ENCODE results near the gene TPM4. TPM values are rescaled to one million over a fixed set of nuclear protein-coding genes. Genes with fewer than 3 reads are reported as not detected.
"Not testable (repeated sequence)": the region's sequence is repeated elsewhere in the genome, so short reads cannot be mapped to it uniquely, and the experiment has no call there.

The TPM4 gene
- total RNA-seq, result 100 to 1,000 TPM; 422 to 485 TPM

DNA sequence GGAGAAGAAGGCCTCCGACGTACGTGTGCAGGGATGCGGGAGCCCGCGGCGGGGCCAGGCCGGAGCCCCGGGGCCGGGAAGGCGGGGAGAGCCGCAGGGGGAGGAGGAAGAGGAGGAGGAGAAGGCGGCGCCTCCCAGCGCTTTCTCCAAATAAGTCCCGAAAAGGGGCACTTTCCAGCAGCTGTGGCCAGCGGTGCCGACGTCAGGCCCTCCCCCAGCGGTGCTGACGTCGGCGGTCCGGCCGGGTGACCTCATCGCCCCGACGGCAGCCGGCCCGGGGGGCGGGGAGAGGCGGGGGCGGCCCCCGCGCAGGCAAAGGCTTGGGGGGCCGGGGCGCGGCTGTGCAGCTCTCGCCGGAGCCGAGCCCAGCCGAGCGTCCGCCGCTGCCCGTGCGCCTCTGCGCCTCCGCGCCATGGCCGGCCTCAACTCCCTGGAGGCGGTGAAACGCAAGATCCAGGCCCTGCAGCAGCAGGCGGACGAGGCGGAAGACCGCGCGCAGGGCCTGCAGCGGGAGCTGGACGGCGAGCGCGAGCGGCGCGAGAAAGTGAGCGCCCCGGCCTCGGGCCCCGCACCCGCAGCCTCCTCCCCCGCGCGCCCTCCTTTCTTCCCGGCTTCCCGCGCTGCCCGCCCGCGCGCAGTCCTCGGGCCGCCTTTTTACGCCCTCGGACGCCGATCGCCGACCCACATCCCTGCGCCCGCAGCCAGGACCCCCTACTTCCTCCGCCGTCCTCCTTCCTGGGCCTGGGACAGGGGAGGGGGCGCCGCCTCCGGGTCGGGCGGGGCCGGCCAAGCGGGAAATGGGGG, at the start of gene TPM4:
Gene TPM4, plus strand, starts transcription at position 342 of the 804 bp plus-strand sequence. Its CDS starts 71 bp downstream, at position 413.
- H3K9me3 Mint-ChIP-seq, result no peaks in the 10 kb centered on the region
- H3K4me3 Mint-ChIP-seq, result peak within 1 kb of the TSS; percentile 83
- peaks cover 35% of the 10 kb centered on the region for H3K36me3 Mint-ChIP-seq (ENCODE audit: low read depth)
- ChIA-PET POLR2A (interaction anchor here (0.6 to 0.7 kb wide), 3 partner anchors 8 to 230 kb away, joined by 3 to 5 read pairs (median 4); partner anchors contain the start of gene HSH2D), CTCF (interaction anchor here (0.9 to 8.1 kb wide), 10 partner anchors 10 to 71 kb away, joined by 3 to 65 read pairs (median 4); partner anchors contain the start of gene HSH2D)
- DNase-seq, result peak; percentile 90
- peaks cover 71% of the 10 kb centered on the region for H3K4me1 Mint-ChIP-seq
- H3K27me3 Mint-ChIP-seq, result no peaks in the 10 kb centered on the region
- peak within 1 kb of the TSS; percentile 95 for H3K27ac Mint-ChIP-seq

DNA sequence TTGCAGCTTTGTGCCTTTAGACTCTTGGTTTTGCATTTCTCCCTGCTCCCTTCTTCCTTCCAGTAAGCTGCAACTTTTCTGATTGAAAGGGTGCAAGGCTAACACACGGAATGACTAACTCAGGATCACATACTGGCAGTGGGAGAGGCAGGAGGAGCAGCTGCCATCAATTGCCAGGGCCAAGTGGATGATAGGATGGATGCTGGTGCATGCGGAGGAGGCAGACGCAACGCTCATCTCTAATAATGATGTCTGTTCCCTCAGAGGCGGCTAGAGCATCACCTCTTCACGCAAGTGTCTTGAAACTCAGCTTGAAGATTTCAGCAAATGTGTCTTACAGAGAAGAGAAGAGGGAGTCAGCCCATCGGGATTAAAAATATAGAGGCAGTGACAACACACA, 49.5 kb upstream of the TPM4 start:
- Mint-ChIP-seq H3K4me3 (no peak overlapping the region), H3K4me1 (no peaks in the 10 kb centered on the region), H3K9me3 (no peaks in the 10 kb centered on the region), H3K36me3 (ENCODE audit: low read depth) (no peaks in the 10 kb centered on the region), H3K27me3 (no peaks in the 10 kb centered on the region), H3K27ac (no peak overlapping the region)
- no peak for DNase-seq
- ChIA-PET CTCF (no interaction called here), POLR2A (no interaction called here)

DNA sequence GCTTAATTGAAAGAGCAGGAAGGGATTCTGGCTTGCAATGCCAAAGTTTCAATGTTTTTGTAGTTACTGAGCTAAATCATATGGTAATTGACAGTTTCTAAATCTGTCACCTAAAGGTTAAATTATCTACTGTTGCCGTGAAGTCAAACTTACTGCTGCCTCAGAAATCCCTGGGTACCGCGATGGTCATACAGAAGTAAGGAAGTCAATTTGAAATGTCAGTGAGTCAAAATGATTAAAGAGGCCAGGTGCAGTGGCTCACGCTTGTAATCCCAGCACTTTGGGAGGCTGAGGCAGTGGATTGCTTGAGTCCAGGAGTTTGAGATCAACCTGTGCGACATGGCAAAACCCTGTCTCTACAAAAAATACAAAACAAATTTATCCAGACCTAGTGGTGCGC, 48.8 kb upstream of the TPM4 start:
- DNase-seq, result no peak
- H3K9me3 Mint-ChIP-seq, result no peaks in the 10 kb centered on the region
- ChIA-PET POLR2A (no interaction called here), CTCF (interaction anchor here (0.6 to 0.7 kb wide), 3 partner anchors 136 to 1145 kb away, joined by 3 to 4 read pairs (median 4); no protein-coding TSS in a partner anchor)
- no peaks in the 10 kb centered on the region for H3K27me3 Mint-ChIP-seq
- H3K4me1 Mint-ChIP-seq, result no peaks in the 10 kb centered on the region
- H3K4me3 Mint-ChIP-seq, result no peak overlapping the region
- H3K36me3 Mint-ChIP-seq (ENCODE audit: low read depth), result no peaks in the 10 kb centered on the region
- no peak overlapping the region for H3K27ac Mint-ChIP-seq

DNA sequence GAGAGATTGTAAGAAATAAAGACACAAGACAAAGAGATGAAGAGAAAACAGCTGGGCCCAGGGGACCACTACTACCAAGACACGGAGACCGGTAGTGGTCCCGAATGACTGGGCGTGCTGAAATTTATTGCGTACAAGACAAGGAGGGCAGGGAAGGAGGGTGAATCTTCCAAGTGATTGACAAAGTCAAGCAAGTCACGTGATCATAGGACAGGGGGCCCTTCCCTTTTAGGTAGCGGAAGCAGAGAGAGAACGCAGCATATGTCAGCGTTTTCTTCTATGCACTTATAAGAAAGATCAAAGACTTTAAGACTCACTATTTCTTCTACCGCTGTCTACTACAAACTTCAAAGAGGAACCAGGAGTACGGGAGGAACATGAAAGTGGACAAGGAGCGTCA, 46.1 kb upstream of the TPM4 start:
- H3K4me1 Mint-ChIP-seq; H3K4me3 Mint-ChIP-seq; POLR2A ChIA-PET; H3K27me3 Mint-ChIP-seq; CTCF ChIA-PET; DNase-seq; H3K27ac Mint-ChIP-seq; H3K9me3 Mint-ChIP-seq; H3K36me3 Mint-ChIP-seq (ENCODE audit: low read depth): not testable (repeated sequence)

DNA sequence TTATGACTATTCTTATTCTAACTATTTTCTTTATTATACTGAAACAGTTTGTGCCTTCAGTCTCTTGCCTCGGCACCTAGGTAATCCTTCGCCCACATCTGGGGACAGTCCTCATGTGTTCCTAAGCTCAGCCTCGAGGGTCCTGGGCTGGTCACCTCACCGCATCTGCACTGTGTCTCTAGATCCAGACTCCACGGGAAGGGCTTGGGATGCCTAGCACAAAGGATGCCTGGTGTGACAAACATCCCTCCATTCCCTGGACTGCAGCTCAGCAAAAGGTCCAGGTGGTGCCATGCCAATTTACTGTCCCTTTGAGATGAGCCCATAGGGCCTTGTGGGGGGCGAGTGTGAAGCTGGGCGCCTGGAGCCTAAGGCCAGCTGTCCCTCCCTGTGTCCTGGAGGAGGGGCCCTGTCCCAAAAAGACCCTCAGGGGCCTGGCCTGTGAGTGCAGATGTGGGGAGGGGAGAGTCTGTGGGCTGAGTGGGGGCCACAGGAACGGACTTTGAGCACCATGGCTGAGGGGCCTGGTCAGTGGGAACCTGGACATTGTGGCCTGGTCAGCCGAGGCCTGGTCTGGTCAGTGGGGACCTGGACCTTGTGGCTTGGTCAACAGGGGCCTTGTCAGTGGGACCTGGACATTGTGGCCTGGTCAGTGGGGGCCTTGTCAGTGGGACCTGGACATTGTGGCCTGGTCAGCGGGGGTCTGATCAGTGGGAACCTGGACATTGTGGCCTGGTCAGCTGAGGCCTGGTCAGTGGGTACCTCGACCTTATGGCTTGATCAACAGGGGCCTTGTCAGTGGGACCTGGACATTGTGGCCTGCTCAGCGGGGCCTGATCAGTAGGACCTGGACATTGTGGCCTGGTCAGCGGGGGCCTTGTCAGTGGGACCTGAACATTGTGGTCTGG, 45.1 kb upstream of the TPM4 start:
- no peaks in the 10 kb centered on the region for H3K4me1 Mint-ChIP-seq
- no peak overlapping the region for H3K27ac Mint-ChIP-seq
- ChIA-PET POLR2A (interaction anchor here (0.6 kb wide), 1 partner anchor 125 kb away, joined by 8 read pairs; no protein-coding TSS in a partner anchor), CTCF (no interaction called here)
- no peaks in the 10 kb centered on the region for H3K36me3 Mint-ChIP-seq (ENCODE audit: low read depth)
- no peak overlapping the region for H3K4me3 Mint-ChIP-seq
- no peaks in the 10 kb centered on the region for H3K9me3 Mint-ChIP-seq
- H3K27me3 Mint-ChIP-seq, result no peaks in the 10 kb centered on the region
- no peak for DNase-seq

DNA sequence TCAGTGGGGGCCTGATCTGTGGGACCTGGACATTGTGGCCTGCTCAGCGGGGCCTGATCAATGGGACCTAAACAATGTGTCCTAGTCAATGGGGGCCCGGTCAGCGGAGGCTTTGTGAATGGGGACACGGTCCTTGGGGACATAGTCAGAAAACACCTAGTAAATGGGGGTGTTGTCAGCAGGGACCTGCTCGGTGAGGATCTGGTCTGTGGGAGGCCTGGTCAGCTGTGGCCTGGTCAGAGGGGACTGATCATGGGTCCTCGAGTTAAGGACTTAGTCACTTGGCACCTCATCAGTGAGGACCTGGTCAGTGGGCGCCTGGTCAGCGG, 44.5 kb upstream of the TPM4 start:
- ChIA-PET POLR2A (no interaction called here), CTCF (no interaction called here)
- Mint-ChIP-seq H3K4me3 (no peak overlapping the region), H3K9me3 (no peaks in the 10 kb centered on the region), H3K36me3 (ENCODE audit: low read depth) (no peaks in the 10 kb centered on the region), H3K4me1 (no peaks in the 10 kb centered on the region), H3K27ac (no peak overlapping the region), H3K27me3 (no peaks in the 10 kb centered on the region)
- DNase-seq, result no peak

DNA sequence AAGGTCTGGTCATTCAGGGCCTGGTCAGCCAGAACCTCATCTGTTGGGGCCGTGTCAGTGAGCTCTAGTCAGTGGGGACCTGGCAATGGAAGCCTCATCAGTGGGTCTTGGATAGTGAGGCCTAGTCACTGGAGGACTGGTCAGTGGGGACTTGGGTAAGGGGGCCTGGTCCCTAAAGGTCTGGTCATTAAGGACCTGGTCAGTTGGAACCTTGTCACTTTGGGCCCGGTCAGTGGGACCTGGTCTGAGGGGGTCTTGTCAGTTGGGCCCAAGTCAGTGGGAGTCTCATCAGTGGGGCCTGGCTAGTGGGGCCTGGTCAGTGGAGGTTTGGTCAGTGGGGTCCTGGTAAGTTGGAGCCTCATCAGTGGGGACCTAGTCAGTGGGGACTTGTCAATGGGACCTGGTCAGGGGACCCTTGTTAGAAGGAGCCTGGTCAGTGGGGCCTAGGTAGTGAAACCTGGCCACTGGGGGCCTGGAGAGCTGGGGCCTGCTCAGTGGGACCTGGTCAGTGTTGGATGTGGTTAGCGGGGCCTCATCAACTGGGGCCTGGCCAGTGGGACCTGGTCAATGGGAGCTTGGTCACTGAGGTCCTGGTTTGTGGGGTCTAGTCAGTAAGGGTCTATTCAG, 43.7 kb upstream of the TPM4 start:
- no peaks in the 10 kb centered on the region for H3K27me3 Mint-ChIP-seq
- H3K36me3 Mint-ChIP-seq (ENCODE audit: low read depth), result no peaks in the 10 kb centered on the region
- ChIA-PET CTCF (no interaction called here), POLR2A (no interaction called here)
- no peak overlapping the region for H3K27ac Mint-ChIP-seq
- no peaks in the 10 kb centered on the region for H3K4me1 Mint-ChIP-seq
- no peak for DNase-seq
- no peaks in the 10 kb centered on the region for H3K9me3 Mint-ChIP-seq
- no peak overlapping the region for H3K4me3 Mint-ChIP-seq

DNA sequence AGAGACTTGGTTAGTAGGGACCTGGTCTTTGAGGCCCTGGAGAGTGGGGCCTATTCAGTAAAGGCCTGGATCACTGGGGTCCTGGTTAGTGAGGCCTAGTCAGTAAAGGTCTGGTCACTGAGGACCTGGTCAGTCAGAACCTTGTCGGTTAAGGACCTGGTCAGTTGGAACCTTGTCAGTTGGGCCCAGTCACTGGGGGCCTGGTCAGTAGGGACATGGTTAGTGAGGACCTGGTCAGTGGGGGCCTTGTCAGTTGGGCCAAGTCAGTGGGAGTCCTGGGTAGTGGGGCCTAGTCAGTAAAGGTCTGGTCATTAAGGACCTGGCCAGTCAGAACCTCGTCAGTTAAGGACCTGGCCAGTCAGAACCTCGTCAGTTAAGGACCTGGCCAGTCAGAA, 43.2 kb upstream of the TPM4 start:
- no peaks in the 10 kb centered on the region for H3K36me3 Mint-ChIP-seq (ENCODE audit: low read depth)
- no peak overlapping the region for H3K4me3 Mint-ChIP-seq
- no peak overlapping the region for H3K27ac Mint-ChIP-seq
- ChIA-PET CTCF (no interaction called here), POLR2A (no interaction called here)
- no peaks in the 10 kb centered on the region for H3K27me3 Mint-ChIP-seq
- DNase-seq, result no peak
- H3K4me1 Mint-ChIP-seq, result no peaks in the 10 kb centered on the region
- H3K9me3 Mint-ChIP-seq, result no peaks in the 10 kb centered on the region

DNA sequence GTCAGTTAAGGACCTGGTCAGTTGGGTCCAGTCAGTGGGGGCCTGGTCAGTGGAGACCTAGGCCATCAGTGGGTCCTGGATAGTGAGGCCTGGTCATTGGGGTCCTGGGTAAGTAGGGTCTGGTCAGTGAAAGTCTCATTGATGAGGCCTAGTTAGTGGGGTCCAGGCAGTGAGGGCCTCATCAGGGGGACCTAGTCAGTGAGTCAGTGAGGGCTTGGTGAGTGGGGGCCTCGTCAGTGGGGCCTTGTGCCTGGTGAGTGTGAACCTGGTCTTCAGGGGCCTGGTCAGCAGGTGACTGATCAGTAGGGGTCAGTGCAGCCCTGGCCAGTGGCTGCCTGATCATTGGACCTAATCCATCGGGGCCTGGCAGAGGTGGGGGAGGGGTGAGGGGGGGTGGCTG, 42.6 kb upstream of the TPM4 start:
- H3K27ac Mint-ChIP-seq, result no peak overlapping the region
- no peak for DNase-seq
- H3K4me1 Mint-ChIP-seq, result no peaks in the 10 kb centered on the region
- H3K27me3 Mint-ChIP-seq, result no peaks in the 10 kb centered on the region
- no peaks in the 10 kb centered on the region for H3K36me3 Mint-ChIP-seq (ENCODE audit: low read depth)
- no peaks in the 10 kb centered on the region for H3K9me3 Mint-ChIP-seq
- ChIA-PET CTCF (no interaction called here), POLR2A (no interaction called here)
- H3K4me3 Mint-ChIP-seq, result no peak overlapping the region

DNA sequence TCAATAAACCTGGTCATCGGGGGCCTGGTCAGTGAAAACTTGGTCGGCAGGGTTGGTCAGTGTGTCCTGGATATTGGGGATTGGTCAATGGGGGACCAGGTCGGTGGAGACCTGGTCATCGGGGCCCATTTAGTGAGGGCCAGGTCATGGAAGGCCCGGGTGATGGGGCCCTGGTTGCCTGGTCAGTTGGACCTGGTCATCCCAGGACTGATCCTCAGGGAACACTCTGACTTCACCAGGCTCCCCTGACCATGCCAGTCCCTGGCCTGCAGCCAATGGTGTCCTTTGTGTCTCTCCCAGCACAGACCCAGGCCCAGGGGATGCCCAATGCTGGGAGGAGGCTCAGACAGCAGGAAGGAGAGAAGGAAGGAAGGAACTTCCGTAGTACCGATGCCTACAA, 42.1 kb upstream of the TPM4 start:
- ChIA-PET POLR2A (no interaction called here), CTCF (interaction anchor here (1.9 kb wide), 1 partner anchor 30 kb away, joined by 4 read pairs; no protein-coding TSS in a partner anchor)
- Mint-ChIP-seq H3K9me3 (no peaks in the 10 kb centered on the region), H3K36me3 (ENCODE audit: low read depth) (no peaks in the 10 kb centered on the region), H3K27ac (no peak overlapping the region), H3K4me3 (no peak overlapping the region), H3K4me1 (no peaks in the 10 kb centered on the region), H3K27me3 (no peaks in the 10 kb centered on the region)
- no peak for DNase-seq

DNA sequence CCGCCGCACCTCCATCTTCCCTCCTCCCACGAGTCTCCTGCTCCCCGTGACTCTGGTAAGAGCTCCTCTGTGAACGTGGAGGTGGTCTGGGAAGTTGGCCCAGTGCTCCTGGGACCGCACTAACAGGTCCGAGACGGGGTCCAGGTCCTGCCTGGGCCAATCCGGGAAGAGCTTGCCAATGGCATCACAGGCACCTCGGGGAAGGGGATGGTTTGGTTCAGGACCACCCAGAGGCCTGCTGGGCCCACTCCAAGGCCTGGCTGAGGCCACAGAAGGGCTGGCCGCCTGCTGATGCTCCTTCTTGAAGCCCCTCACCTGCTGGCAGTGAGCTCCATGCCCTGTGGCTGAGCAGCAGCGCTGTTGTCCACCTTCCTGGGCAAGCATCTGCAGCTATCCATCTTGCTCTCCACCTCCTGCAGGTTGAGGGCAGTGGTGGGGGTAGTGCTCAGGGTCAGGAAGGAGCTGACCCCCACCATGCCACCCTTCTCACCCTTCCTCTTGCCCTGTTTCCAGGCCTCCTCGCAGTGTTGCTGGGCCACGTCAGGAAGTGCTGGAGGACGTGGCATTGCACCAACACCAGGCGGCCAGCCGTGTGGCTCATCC, 41.2 kb upstream of the TPM4 start:
- H3K27me3 Mint-ChIP-seq, result no peaks in the 10 kb centered on the region
- POLR2A ChIA-PET, result no interaction called here
- H3K4me3 Mint-ChIP-seq, result no peak overlapping the region
- no peak for DNase-seq
- CTCF ChIA-PET, result interaction anchor here (0.5 to 1.9 kb wide), 3 partner anchors 29 to 184 kb away, joined by 3 to 4 read pairs (median 4); no protein-coding TSS in a partner anchor
- no peaks in the 10 kb centered on the region for H3K4me1 Mint-ChIP-seq
- no peak overlapping the region for H3K27ac Mint-ChIP-seq
- no peaks in the 10 kb centered on the region for H3K36me3 Mint-ChIP-seq (ENCODE audit: low read depth)
- H3K9me3 Mint-ChIP-seq, result no peaks in the 10 kb centered on the region

DNA sequence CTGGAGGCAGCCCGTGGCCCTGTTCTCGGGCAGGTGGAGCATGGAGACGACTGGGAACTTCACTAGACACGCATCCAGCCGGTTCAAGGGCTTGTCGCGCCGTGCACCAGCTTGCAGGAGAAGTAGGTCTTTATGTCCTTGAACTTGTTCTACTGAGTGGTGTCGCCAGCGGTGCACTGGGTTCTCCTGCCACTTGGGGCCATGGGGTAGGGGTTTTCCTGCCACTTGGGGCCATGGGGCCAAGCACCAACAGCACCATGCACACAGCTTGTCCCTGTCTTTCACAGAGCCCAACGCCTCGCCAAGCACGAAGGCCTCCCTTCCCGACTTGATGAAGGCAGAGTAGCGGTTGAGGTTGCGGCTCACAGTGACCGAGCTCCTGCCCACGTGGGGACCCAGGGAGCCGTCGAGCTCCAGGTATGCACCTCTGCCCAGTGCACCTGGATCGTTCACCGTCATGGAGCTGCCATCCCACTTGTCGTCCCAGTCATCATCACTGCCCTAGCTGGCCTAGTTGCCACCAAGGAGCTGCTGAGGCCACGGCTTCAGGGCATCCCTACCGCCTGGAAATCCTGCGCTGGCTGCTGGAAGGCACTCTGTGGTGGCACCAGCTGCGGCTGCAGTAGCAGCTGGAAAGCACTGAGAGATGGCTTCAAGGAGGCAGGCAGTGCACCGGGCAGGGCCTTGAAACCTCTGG, 40.5 kb upstream of the TPM4 start:
- POLR2A ChIA-PET, result no interaction called here
- Mint-ChIP-seq H3K4me3 (no peak overlapping the region), H3K27ac (no peak overlapping the region), H3K27me3 (no peaks in the 10 kb centered on the region), H3K36me3 (ENCODE audit: low read depth) (no peaks in the 10 kb centered on the region), H3K9me3 (no peaks in the 10 kb centered on the region), H3K4me1 (peaks cover 6% of the 10 kb centered on the region)
- no peak for DNase-seq
- CTCF ChIA-PET, result interaction anchor here (1.3 to 1.9 kb wide), 2 partner anchors 28 to 39 kb away, joined by 3 to 4 read pairs; no protein-coding TSS in a partner anchor
